ENCODE data around the gene HEATR1. TPM values are rescaled to one million over a fixed set of nuclear protein-coding genes. Genes with fewer than 3 reads are reported as not detected.

Gene HEATR1
- total and polyA plus RNA-seq, 12 donors: 3.5 to 50.8 (median 23.1) TPM

DNA sequence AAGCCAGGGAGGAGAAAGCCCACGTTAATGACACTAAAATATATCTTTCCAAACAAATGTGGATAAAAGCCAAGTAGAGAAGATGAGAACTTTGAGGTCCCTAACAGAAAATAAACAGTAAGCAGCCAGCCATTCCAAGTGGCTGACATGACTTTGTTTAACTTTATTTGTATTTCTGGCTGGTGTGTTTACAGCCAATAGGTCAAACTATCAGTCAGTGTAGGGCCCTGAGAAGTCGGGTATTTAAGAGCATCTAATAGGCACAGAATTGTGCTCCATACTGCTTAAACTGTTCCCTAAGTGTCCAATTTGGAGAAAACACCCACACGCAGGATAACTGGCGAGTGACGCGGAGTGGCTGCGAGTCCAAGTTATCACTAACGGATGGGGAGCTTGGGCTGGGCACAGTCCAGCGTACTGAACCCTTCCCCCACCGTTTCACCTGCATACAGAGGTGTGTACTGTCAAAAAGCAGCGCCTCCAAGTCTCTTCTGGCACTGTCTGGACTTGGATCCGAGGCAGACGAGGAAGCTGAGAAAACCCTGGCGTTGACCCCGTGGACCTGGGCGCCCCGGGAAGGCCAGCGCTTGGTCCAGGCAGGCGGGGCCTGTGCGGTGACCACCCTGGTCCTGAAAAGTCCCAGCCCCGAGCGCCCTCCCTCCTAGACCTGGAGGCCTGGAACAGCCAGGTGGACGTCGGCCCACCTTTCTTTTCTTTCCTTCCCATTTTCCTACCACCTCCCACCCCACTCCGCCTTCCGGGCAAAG, 81.2 kb downstream of the HEATR1 start:
- Histone ChIP-seq H3K36me3 (replicated peaks in 1 of 2) (peaks cover 0 to 19% of the 10 kb centered on the region in 2 donors), H3K4me1 (replicated peaks in 1 of 2) (peaks cover 4 to 10% of the 10 kb centered on the region in 2 donors), H3K27ac (peak overlapping the region; percentile 81 to 98 (median 84)), H3K9me3 (replicated peaks in 1 of 3) (no peaks in the 10 kb centered on the region), H3K27me3 (no peaks in the 10 kb centered on the region), H3K4me3 (peak overlapping the region; percentile 19 to 97 (median 94))
- 22 to 33% (median 27%) methylated on average over 25 to 26 of the region's 26 CpGs for WGBS, 4 donors
- intact Hi-C loops (cut with DNase I): no loop called here
- TF ChIP-seq POLR2A (IDR thresholded peaks at IDR 0.05): no peak
- TF ChIP-seq, protein P1, sequence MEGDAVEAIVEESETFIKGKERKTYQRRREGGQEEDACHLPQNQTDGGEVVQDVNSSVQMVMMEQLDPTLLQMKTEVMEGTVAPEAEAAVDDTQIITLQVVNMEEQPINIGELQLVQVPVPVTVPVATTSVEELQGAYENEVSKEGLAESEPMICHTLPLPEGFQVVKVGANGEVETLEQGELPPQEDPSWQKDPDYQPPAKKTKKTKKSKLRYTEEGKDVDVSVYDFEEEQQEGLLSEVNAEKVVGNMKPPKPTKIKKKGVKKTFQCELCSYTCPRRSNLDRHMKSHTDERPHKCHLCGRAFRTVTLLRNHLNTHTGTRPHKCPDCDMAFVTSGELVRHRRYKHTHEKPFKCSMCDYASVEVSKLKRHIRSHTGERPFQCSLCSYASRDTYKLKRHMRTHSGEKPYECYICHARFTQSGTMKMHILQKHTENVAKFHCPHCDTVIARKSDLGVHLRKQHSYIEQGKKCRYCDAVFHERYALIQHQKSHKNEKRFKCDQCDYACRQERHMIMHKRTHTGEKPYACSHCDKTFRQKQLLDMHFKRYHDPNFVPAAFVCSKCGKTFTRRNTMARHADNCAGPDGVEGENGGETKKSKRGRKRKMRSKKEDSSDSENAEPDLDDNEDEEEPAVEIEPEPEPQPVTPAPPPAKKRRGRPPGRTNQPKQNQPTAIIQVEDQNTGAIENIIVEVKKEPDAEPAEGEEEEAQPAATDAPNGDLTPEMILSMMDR (IDR thresholded peaks at IDR 0.05): no peak
- DNase-seq: peak in 3 of 7 donors; percentile 21 to 59 (median 33)

DNA sequence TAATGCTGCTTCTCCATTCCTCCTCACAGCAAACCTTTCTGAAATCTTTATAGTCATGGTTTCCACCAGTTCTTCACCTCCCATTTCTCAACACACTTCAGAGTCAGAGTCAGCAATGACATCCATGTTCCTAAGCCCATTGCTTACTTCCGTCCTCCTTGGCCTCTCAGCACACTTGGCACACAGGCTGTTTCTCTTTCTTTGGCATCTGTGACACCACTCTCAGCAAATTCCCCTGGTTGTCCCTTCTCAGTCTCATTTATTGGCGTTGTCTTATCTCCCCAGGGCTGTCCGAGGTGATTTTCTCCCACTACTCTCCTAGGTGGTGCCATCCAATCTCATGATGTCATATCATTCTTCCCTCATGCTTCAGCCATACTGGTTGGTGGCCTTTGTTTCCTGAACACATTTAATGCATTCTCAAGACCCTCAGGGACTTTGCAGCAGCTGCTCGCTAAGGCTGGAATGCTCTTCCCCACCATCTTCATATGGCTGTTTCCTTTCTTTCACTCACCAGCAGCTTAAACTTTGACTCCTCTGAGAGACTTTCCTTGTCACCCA, 83.8 kb downstream of the HEATR1 start:
- no peaks in the 10 kb centered on the region for H3K9me3 ChIP-seq (replicated peaks in 1 of 3)
- TF ChIP-seq, protein P1 (IDR thresholded peaks at IDR 0.05): no peak
- TF ChIP-seq POLR2A (IDR thresholded peaks at IDR 0.05): no peak
- no peak for DNase-seq
- H3K4me3 ChIP-seq: no peak overlapping the region
- peaks cover 4 to 10% of the 10 kb centered on the region in 2 donors for H3K4me1 ChIP-seq (replicated peaks in 1 of 2)
- H3K27me3 ChIP-seq: no peaks in the 10 kb centered on the region
- H3K27ac ChIP-seq: no peak overlapping the region
- intact Hi-C loops (cut with DNase I): no loop called here
- WGBS, 4 donors: 61 to 77% (median 69%) methylated on average over 4 of the region's 4 CpGs
- H3K36me3 ChIP-seq (replicated peaks in 1 of 2): no peaks in the 10 kb centered on the region

DNA sequence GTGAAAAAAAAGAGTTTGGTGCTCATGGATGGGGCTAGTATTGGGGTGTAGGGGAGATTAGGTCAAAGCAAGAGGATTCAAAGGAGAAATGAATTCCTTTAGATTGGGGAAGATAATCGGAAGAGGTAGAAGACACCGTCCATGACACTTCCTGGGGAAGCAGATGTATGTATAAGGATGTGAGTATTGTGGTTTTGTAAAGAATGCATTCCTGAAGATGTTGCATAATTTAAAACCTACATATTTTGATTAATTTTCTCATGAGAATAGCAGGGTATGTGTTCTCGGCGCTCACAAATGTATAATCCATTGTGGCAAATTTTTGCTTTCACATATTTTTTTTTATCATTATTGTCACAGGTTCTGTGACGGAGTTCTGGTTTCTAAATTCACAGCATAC, 86.0 kb downstream of the HEATR1 start:
- 60 to 82% (median 71%) methylated on average over 5 of the region's 5 CpGs for WGBS, 4 donors
- intact Hi-C loops (cut with DNase I): no loop called here
- Histone ChIP-seq H3K36me3 (replicated peaks in 1 of 2) (no peaks in the 10 kb centered on the region), H3K4me1 (replicated peaks in 1 of 2) (peaks cover 3 to 5% of the 10 kb centered on the region in 2 donors), H3K9me3 (replicated peaks in 1 of 3) (no peaks in the 10 kb centered on the region), H3K27me3 (no peaks in the 10 kb centered on the region), H3K27ac (no peak overlapping the region), H3K4me3 (no peak overlapping the region)
- DNase-seq: no peak
- no peak for TF ChIP-seq POLR2A (IDR thresholded peaks at IDR 0.05)
- TF ChIP-seq, protein P1 (IDR thresholded peaks at IDR 0.05): no peak

DNA sequence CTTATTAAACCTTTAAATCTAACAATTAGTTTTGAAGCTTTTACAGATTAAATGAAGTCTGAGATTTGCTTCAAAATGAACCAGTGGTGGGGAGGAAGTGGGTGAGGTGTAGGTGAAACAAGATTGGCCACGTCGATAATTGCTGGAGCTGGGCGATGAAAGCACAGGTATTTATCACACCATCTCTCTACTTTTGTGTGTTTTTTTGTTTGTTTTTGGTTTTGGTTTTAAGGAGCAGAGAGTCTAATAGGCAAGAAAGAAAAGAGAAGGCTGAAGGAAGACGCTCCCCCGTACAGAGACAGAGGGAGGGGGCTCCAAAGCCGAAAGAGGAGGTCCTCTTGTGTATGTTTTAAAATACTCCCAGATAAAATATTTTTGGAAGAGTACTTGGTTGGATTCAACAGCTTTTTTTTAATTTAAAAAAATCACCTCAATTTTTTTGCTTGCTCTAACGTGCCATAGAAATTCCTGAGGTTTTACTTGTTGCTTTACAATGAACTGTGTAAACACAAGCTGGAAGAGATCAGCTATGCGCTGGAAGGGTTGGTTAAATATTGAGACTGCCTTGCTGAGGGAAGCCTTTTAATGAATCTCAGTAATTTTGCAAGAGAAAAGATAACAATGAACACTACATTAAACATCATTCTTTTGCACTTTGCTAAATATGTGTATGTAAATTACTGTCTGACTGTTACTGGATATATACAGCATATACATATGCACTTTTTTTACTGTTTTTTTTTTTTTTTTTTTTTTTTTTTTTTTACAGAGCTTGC, 87.2 kb downstream of the HEATR1 start:
- no peak overlapping the region for H3K27ac ChIP-seq
- no peak for DNase-seq
- TF ChIP-seq, protein P1 (IDR thresholded peaks at IDR 0.05): no peak
- no peak for TF ChIP-seq POLR2A (IDR thresholded peaks at IDR 0.05)

More for the DNA sequence above, 87.2 kb downstream of the HEATR1 start:
- H3K27me3 ChIP-seq: no peaks in the 10 kb centered on the region
- 46 to 64% (median 60%) methylated on average over 8 of the region's 8 CpGs for WGBS, 4 donors
- no peaks in the 10 kb centered on the region for H3K9me3 ChIP-seq (replicated peaks in 1 of 3)
- no peak overlapping the region for H3K4me3 ChIP-seq
- no peaks in the 10 kb centered on the region for H3K36me3 ChIP-seq (replicated peaks in 1 of 2)
- H3K4me1 ChIP-seq (replicated peaks in 1 of 2): no peaks in the 10 kb centered on the region
- intact Hi-C loops (cut with DNase I): no loop called here

All from adrenal gland (tissue), 12 donors.